22Rv1 (cell line): ENCODE results near the gene ZNF813.
"Not testable (repeated sequence)": the region's sequence is repeated elsewhere in the genome, so short reads cannot be mapped to it uniquely, and the experiment has no call there.

Experiments used
- H3K27ac ChIP-seq: fragments of 450-650 bp; 2 replicates; pipeline ENCODE4 v1.5.1; 2017
- CTCF ChIP-seq: fragments of 450-650 bp; IDR thresholded peaks from 2 replicates; pipeline ENCODE4 v1.5.1; 2017; ENCODE audit warnings: mild to moderate bottlenecking
- ZFX ChIP-seq: fragments of 450-650 bp; IDR thresholded peaks from 2 replicates; pipeline ENCODE4 v1.6.1; 2017; ENCODE audit warnings: antibody characterized with exemption, borderline replicate concordance

Gene ZNF813

GRCh38 chr19:53485046-53486004 is 17.8 kb downstream of the ZNF813 start:
- no peak for TF ChIP-seq CTCF
- no peak for TF ChIP-seq ZFX
- no peak overlapping the region for H3K27ac ChIP-seq

GRCh38 chr19:53492153-53492552 is 24.6 kb downstream of the ZNF813 start:
- no peak for TF ChIP-seq CTCF
- TF ChIP-seq ZFX: no peak
- H3K27ac ChIP-seq: no peak overlapping the region

GRCh38 chr19:53497311-53498023 is 29.9 kb downstream of the ZNF813 start:
- H3K27ac ChIP-seq: peak overlapping the region; percentile 25; the same call in 1 of the 2 replicates

- H3K27ac ChIP-seq: peak overlapping the region; percentile 25; the same call in 1 of the 2 replicates
These were observed 30.5 kb downstream of the ZNF813 start for GRCh38 chr19:53498024-53498395.

- H3K27ac ChIP-seq: not testable (repeated sequence)
These were observed 35.6 kb downstream of the ZNF813 start for GRCh38 chr19:53503151-53503550.

GRCh38 chr19:53503671-53504364 is 36.3 kb downstream of the ZNF813 start:
- H3K27ac ChIP-seq: not testable (repeated sequence)

- H3K27ac ChIP-seq: not testable (repeated sequence)
These were observed 36.8 kb downstream of the ZNF813 start for GRCh38 chr19:53504365-53504703.

GRCh38 chr19:53504885-53505284 is 37.4 kb downstream of the ZNF813 start:
- no peak overlapping the region for H3K27ac ChIP-seq
- no peak for TF ChIP-seq CTCF
- no peak for TF ChIP-seq ZFX

More at GRCh38 chr19:53504365-53504703, 36.8 kb downstream of the ZNF813 start:
- peak; percentile 63 for TF ChIP-seq CTCF

- no peak overlapping the region for H3K27ac ChIP-seq
- no peak for TF ChIP-seq CTCF
- no peak for TF ChIP-seq ZFX
These were observed 39.2 kb downstream of the ZNF813 start for GRCh38 chr19:53506728-53507127.
